DOHH2 (cell line): ENCODE results near the gene PPM1A.

Experiments used
- CTCF ChIP-seq: fragments of 200-600 bp; sonication (generic); IDR thresholded peaks from one replicate; pipeline ENCODE4 v1.5.1; 2014; ENCODE audit warnings: antibody characterized with exemption, mild to moderate bottlenecking, low read depth, low read length; ENCODE audit not compliant: poor library complexity, severe bottlenecking
- EZH2phosphoT487 ChIP-seq: fragments of 200-600 bp; sonication (generic); IDR thresholded peaks from 2 replicates; pipeline ENCODE4 v1.6.1; 2017; ENCODE audit warnings: borderline replicate concordance, mild to moderate bottlenecking, antibody characterized with exemption, low read length, moderate library complexity, mixed read lengths

GRCh38 chr14:60300019-60300418 is 51.0 kb downstream of the PPM1A start:
- TF ChIP-seq CTCF (no peak), EZH2phosphoT487 (no peak)
